ENCODE data around the gene KISS1R.
A peak's percentile ranks its signal among the peaks of the same experiment; 100 is the strongest.

KISS1R gene

DNA sequence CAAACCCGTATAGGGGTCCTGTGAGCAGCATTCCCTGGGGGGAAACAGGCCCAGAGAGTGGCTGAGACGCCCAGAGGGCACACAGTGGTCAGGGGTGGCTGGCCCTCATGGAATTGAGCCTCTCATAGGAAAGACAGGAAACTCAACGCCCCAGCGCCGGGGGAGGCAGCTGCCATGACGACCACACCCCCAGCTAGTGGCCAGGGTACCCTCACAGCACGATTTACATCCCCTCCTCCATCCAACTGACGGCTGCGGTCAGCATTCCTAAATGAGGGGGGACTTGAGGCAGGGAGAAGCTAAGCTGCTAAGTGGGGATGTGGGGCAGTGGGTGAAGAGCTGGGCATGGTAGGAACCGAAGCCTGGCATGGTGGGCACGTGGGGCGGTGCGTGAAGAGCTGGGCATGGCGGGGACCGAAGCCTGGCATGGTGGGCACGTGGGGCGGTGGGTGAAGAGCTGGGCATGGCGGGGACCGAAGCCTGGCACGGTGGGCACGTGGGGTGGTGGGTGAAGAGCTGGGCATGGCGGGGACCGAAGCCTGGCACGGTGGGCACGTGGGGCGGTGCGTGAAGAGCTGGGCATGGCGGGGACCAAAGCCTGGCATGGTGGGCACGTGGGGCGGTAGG lies 34.1 kb upstream of the KISS1R start:
- H3K4me3 ChIP-seq (ENCODE audit: low read length in 2 of 2): no peak overlapping the region
- H3K9me3 ChIP-seq (ENCODE audit: control insufficient read depth in 2 of 2, low read length in 2 of 2): no peaks in the 10 kb centered on the region
- peaks cover 39 to 57% of the 10 kb centered on the region in 2 donors for H3K36me3 ChIP-seq (ENCODE audit: control insufficient read depth in 2 of 2, insufficient read depth in 2 of 2, low read length in 2 of 2)
- no peak overlapping the region for H3K9ac ChIP-seq (ENCODE audit: low read depth in 1 of 2, low read length in 2 of 2)
- H3K27ac ChIP-seq (ENCODE audit: low read depth in 2 of 2, low read length in 2 of 2): no peak overlapping the region
- no peaks in the 10 kb centered on the region for H3K4me1 ChIP-seq (ENCODE audit: control insufficient read depth in 2 of 2, insufficient read depth in 2 of 2, low read length in 2 of 2)
- H3K27me3 ChIP-seq (ENCODE audit: control insufficient read depth in 2 of 2, insufficient read depth in 2 of 2, low read length in 2 of 2): no peaks in the 10 kb centered on the region

DNA sequence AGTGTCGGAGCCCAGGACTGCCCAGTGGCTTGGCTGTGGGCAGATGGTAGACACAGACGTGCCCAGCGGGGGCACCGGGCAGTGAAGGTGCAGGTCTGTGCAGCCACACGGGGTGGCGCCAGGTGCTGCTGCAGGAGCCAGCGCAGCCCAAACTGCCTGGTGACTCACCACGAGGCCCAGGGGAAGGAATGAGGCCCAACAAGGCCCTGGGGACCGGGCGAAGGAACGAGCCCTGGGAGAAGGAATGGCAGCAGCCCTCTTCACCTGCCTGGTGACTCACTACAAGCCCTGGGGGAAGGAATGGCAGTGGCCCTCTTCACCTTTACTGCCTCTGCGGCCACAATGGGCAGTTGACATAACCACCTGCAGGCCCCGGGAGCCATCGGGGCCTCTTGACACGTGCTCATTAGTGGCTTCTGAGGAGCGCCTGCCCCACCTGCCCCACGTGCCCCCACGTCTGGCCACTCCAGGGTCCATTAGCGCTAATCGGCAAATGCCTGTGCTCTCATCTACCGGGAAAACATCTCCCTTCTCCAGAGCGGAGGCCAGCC lies 33.4 kb upstream of the KISS1R start:
- Histone ChIP-seq H3K27ac (ENCODE audit: low read depth in 2 of 2, low read length in 2 of 2) (no peak overlapping the region), H3K36me3 (ENCODE audit: control insufficient read depth in 2 of 2, insufficient read depth in 2 of 2, low read length in 2 of 2) (peaks cover 39 to 57% of the 10 kb centered on the region in 2 donors)

DNA sequence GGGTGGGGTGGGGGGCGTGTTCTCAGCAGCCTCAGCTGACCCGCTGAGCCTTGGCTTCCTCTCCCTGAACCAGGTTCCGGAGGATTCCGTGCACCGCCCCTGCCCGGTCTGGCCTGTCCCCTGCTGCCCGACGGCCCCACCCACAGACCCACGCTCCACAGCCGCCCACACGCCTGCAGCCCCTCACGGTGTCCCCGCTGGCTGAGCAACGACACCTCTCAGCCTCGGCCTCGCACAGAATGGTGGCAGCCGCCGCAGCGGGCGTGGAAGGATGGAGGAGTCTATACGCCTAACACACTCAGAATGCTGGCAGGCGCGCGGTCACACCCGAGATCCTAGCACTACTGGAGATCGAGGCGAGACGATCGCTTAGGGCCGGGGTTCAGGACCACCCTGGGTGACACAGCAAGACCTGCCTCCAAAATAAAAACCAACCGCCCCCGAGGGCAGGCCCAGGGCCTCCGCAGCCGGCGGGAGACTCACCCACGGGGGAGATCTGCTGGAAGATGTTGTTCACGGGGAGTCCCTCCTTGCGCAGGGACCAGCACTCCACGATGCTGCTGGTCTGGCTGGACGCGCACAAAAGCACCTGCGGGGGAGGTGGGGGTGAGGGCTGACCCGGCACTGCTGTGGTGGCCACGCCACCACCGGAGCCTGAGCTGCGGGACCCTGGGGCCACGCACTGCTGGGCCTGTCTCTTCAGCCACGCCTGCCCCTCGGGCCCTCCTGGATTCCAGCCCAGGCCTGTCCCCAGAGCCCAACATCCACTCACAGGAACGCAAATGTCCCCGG lies 32.5 kb upstream of the KISS1R start:
- Histone ChIP-seq H3K9ac (ENCODE audit: low read depth in 1 of 2, low read length in 2 of 2) (no peak overlapping the region), H3K4me1 (ENCODE audit: control insufficient read depth in 2 of 2, insufficient read depth in 2 of 2, low read length in 2 of 2) (peaks cover 0 to 3% of the 10 kb centered on the region in 2 donors), H3K36me3 (ENCODE audit: control insufficient read depth in 2 of 2, insufficient read depth in 2 of 2, low read length in 2 of 2) (peaks cover 41 to 60% of the 10 kb centered on the region in 2 donors), H3K9me3 (ENCODE audit: control insufficient read depth in 2 of 2, low read length in 2 of 2) (no peaks in the 10 kb centered on the region), H3K27me3 (ENCODE audit: control insufficient read depth in 2 of 2, insufficient read depth in 2 of 2, low read length in 2 of 2) (no peaks in the 10 kb centered on the region), H3K4me3 (ENCODE audit: low read length in 2 of 2) (no peak overlapping the region), H3K27ac (ENCODE audit: low read depth in 2 of 2, low read length in 2 of 2) (no peak overlapping the region)

More for the DNA sequence above, 33.4 kb upstream of the KISS1R start:
- no peaks in the 10 kb centered on the region for H3K27me3 ChIP-seq (ENCODE audit: control insufficient read depth in 2 of 2, insufficient read depth in 2 of 2, low read length in 2 of 2)
- H3K9me3 ChIP-seq (ENCODE audit: control insufficient read depth in 2 of 2, low read length in 2 of 2): no peaks in the 10 kb centered on the region
- no peak overlapping the region for H3K4me3 ChIP-seq (ENCODE audit: low read length in 2 of 2)
- no peak overlapping the region for H3K9ac ChIP-seq (ENCODE audit: low read depth in 1 of 2, low read length in 2 of 2)
- H3K4me1 ChIP-seq (ENCODE audit: control insufficient read depth in 2 of 2, insufficient read depth in 2 of 2, low read length in 2 of 2): peaks cover 0 to 2% of the 10 kb centered on the region in 2 donors

DNA sequence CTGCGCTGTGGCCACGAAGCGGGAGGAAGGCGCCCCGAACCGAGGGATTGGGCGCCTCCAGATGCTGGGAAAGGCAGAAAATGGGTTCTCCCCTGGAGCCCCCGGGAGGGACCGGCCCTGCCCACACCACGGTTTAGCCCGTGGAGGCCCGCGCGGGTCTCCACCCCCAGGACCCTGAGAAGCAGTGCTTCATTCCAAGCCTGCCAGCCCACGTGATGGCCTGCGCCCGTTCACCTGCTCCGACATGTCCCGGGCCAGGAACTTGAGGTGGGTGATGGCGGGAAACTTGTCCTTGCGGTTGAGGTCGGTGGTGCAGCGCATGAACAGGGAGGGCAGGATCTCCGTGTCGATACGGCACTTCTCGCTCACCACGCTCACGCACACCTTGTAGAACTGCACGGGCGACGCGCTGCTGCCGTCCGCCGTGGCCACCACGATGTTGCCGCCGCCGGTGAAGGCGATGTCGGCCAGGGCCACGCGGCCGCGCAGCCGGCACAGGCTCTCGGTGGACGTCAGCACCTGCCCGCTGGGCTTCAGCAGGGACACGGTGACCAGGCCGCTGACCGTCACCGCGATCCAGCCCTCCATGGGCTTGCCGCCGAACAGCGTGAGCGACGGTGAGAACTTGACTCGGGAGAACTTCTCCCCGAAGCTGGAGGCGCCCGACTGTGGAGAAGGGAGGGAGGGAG lies 31.5 kb upstream of the KISS1R start:
- Histone ChIP-seq H3K36me3 (ENCODE audit: control insufficient read depth in 2 of 2, insufficient read depth in 2 of 2, low read length in 2 of 2) (peaks cover 51 to 66% of the 10 kb centered on the region in 2 donors), H3K4me1 (ENCODE audit: control insufficient read depth in 2 of 2, insufficient read depth in 2 of 2, low read length in 2 of 2) (peaks cover 0 to 3% of the 10 kb centered on the region in 2 donors), H3K27ac (ENCODE audit: low read depth in 2 of 2, low read length in 2 of 2) (no peak overlapping the region), H3K9me3 (ENCODE audit: control insufficient read depth in 2 of 2, low read length in 2 of 2) (no peaks in the 10 kb centered on the region), H3K27me3 (ENCODE audit: control insufficient read depth in 2 of 2, insufficient read depth in 2 of 2, low read length in 2 of 2) (no peaks in the 10 kb centered on the region), H3K4me3 (ENCODE audit: low read length in 2 of 2) (no peak overlapping the region), H3K9ac (ENCODE audit: low read depth in 1 of 2, low read length in 2 of 2) (no peak overlapping the region)

DNA sequence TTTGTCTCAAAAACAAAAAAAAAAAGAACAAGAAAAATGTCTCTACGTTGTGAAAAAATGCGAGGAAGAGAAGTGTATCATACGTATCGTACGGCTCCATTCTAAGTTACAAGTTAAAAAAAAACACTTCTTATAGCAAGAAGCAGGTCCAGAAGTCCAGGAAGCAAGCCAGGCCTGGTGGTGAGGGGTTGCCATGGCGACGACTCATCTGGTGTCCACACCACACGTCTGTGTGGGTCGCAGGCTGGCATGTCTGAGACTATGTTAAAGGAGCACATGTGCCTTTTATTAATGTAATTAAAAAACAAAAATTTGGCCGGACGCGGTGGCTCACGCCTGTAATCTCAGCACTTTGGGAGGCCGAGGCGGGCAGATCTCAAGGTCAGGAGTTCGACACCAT lies 30.1 kb upstream of the KISS1R start:
- Histone ChIP-seq H3K4me1 (ENCODE audit: control insufficient read depth in 2 of 2, insufficient read depth in 2 of 2, low read length in 2 of 2) (peaks cover 7 to 12% of the 10 kb centered on the region in 2 donors), H3K27me3 (ENCODE audit: control insufficient read depth in 2 of 2, insufficient read depth in 2 of 2, low read length in 2 of 2) (no peaks in the 10 kb centered on the region), H3K27ac (ENCODE audit: low read depth in 2 of 2, low read length in 2 of 2) (no peak overlapping the region), H3K9me3 (ENCODE audit: control insufficient read depth in 2 of 2, low read length in 2 of 2) (no peaks in the 10 kb centered on the region), H3K4me3 (ENCODE audit: low read length in 2 of 2) (no peak overlapping the region), H3K9ac (ENCODE audit: low read depth in 1 of 2, low read length in 2 of 2) (no peak overlapping the region), H3K36me3 (ENCODE audit: control insufficient read depth in 2 of 2, insufficient read depth in 2 of 2, low read length in 2 of 2) (peaks cover 39 to 53% of the 10 kb centered on the region in 2 donors)

DNA sequence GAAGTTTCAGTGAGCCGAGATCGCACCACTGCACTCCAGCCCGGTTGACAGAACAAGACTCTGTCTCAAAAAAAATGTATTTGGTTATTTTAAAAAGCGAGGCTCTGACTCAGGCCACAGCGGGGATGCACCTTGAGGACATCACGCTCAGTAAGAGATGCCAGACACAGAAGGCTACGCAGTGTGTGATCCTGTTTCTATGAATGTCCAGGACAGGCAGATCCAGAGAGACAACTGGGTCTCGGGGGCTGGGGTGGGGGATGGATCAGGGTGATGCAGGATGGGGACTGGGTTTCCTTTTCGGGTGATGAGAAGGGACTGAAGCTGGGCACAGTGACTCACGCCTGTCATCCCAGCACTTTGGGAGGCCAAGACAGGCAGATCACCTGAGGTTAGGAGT lies 29.5 kb upstream of the KISS1R start:
- no peak overlapping the region for H3K9ac ChIP-seq (ENCODE audit: low read depth in 1 of 2, low read length in 2 of 2)
- H3K36me3 ChIP-seq (ENCODE audit: control insufficient read depth in 2 of 2, insufficient read depth in 2 of 2, low read length in 2 of 2): peaks cover 37 to 48% of the 10 kb centered on the region in 2 donors
- H3K4me3 ChIP-seq (ENCODE audit: low read length in 2 of 2): no peak overlapping the region
- peaks cover 8 to 14% of the 10 kb centered on the region in 2 donors for H3K4me1 ChIP-seq (ENCODE audit: control insufficient read depth in 2 of 2, insufficient read depth in 2 of 2, low read length in 2 of 2)
- H3K27ac ChIP-seq (ENCODE audit: low read depth in 2 of 2, low read length in 2 of 2): no peak overlapping the region
- no peaks in the 10 kb centered on the region for H3K9me3 ChIP-seq (ENCODE audit: control insufficient read depth in 2 of 2, low read length in 2 of 2)
- H3K27me3 ChIP-seq (ENCODE audit: control insufficient read depth in 2 of 2, insufficient read depth in 2 of 2, low read length in 2 of 2): no peaks in the 10 kb centered on the region

DNA sequence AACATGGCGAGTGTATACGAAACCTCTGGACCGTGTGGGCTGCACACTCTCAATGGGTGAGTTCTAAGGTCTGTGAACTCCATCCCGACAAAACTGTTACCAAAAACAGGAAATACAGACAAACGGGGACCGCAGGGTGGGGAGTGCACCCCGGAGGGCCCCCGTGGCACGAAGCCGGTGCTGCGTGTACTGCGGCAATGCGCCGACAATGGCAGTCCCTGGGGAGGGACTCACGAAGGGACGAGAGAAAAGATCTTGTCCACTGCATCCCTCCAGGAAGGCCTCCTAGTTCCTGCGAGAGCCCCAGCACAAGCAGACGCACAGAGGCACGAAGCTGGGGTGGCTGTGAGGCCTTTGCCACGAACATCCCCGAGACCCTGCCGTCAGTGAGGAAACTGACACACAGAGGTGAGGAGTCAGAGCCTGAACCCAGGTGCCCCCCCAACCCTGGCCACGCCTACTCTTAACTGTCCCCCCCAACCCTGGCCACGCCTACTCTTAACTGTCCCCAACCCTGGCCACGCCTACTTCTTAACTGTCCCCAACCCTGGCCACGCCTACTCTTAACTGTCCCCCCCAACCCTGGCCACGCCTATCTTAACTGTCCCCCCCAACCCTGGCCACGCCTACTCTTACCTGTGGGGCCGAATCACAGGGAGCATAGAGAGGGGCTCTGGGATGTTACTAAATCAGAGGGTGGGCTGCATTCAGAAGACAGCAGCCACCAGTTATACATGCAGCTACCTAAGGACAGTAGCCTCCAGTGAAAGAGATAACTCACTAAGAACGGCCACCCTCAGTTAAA lies 28.4 kb upstream of the KISS1R start:
- no peaks in the 10 kb centered on the region for H3K9me3 ChIP-seq (ENCODE audit: control insufficient read depth in 2 of 2, low read length in 2 of 2)
- peaks cover 8 to 14% of the 10 kb centered on the region in 2 donors for H3K4me1 ChIP-seq (ENCODE audit: control insufficient read depth in 2 of 2, insufficient read depth in 2 of 2, low read length in 2 of 2)
- peaks cover 32 to 39% of the 10 kb centered on the region in 2 donors for H3K36me3 ChIP-seq (ENCODE audit: control insufficient read depth in 2 of 2, insufficient read depth in 2 of 2, low read length in 2 of 2)
- H3K4me3 ChIP-seq (ENCODE audit: low read length in 2 of 2): no peak overlapping the region
- H3K9ac ChIP-seq (ENCODE audit: low read depth in 1 of 2, low read length in 2 of 2): no peak overlapping the region
- peak overlapping the region in 1 of 2 donors; percentile 63 for H3K27ac ChIP-seq (ENCODE audit: low read depth in 2 of 2, low read length in 2 of 2)
- no peaks in the 10 kb centered on the region for H3K27me3 ChIP-seq (ENCODE audit: control insufficient read depth in 2 of 2, insufficient read depth in 2 of 2, low read length in 2 of 2)

DNA sequence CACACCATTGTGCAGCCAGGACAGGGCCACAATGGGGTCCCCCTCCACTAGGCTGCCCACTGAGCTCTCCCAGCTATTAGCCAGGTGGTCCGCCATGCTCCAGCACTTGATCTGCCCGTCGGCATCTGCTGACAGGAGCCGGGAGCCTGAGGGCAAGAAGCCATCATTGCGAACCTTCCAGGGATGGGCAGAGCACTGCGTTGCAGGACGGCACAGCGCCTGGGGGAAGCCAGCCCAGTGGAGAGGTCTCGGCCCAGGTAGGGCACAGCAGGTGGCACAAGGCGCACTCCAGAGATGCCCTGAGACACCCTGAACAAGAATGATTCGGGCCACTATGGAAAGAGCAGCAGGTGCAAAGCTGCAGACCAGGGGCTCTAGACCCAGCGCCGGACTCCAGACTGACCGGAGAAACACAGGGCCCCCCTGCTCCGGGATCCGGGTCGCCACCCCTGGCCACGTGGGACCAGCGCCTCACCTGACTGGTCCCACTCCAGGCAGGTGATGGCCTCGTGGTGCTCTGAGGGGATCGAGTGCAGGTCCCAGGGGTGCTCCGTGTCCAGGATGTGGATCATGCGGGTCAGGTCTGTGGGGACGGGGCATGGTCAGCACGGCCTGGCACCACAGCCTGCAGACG lies 27.4 kb upstream of the KISS1R start:
- H3K9me3 ChIP-seq (ENCODE audit: control insufficient read depth in 2 of 2, low read length in 2 of 2): no peaks in the 10 kb centered on the region
- H3K4me3 ChIP-seq (ENCODE audit: low read length in 2 of 2): no peak overlapping the region
- no peaks in the 10 kb centered on the region for H3K27me3 ChIP-seq (ENCODE audit: control insufficient read depth in 2 of 2, insufficient read depth in 2 of 2, low read length in 2 of 2)
- peaks cover 32 to 37% of the 10 kb centered on the region in 2 donors for H3K36me3 ChIP-seq (ENCODE audit: control insufficient read depth in 2 of 2, insufficient read depth in 2 of 2, low read length in 2 of 2)
- no peak overlapping the region for H3K9ac ChIP-seq (ENCODE audit: low read depth in 1 of 2, low read length in 2 of 2)
- H3K4me1 ChIP-seq (ENCODE audit: control insufficient read depth in 2 of 2, insufficient read depth in 2 of 2, low read length in 2 of 2): peaks cover 8 to 14% of the 10 kb centered on the region in 2 donors
- no peak overlapping the region for H3K27ac ChIP-seq (ENCODE audit: low read depth in 2 of 2, low read length in 2 of 2)

DNA sequence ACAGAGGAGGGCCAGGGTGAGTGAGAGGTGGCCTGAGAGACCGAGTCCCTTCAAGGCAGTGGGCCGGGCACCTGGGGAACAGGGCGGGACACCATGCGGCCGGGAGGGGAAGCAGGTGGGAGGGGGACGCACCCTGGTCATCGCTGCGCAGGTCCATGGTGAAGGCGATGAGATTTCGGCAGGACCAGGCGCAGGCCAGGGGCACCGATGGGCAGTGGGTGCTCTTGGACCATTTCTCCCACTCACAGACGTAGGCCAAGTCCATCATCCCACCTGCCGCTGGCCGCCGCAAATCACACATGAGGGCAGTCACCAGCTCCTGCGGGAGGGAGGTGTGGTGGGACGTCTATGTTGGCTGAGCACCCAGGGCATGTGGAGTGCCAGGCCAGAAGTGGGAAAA lies 26.3 kb upstream of the KISS1R start:
- Histone ChIP-seq H3K36me3 (ENCODE audit: control insufficient read depth in 2 of 2, insufficient read depth in 2 of 2, low read length in 2 of 2) (peaks cover 27 to 29% of the 10 kb centered on the region in 2 donors), H3K4me1 (ENCODE audit: control insufficient read depth in 2 of 2, insufficient read depth in 2 of 2, low read length in 2 of 2) (peaks cover 8 to 14% of the 10 kb centered on the region in 2 donors), H3K27ac (ENCODE audit: low read depth in 2 of 2, low read length in 2 of 2) (peak overlapping the region; percentile 9 to 20), H3K9ac (ENCODE audit: low read depth in 1 of 2, low read length in 2 of 2) (peak overlapping the region in 1 of 2 donors; percentile 3), H3K9me3 (ENCODE audit: control insufficient read depth in 2 of 2, low read length in 2 of 2) (no peaks in the 10 kb centered on the region), H3K27me3 (ENCODE audit: control insufficient read depth in 2 of 2, insufficient read depth in 2 of 2, low read length in 2 of 2) (no peaks in the 10 kb centered on the region), H3K4me3 (ENCODE audit: low read length in 2 of 2) (no peak overlapping the region)

All from mucosa of rectum (tissue), 2 donors.